Iris pigment epithelial cell (primary cell): ENCODE measurements around the gene IL1A.

ENCODE experiments used
- DNase-seq: peaks from one replicate; pipeline ENCODE4 v3.0.0-alpha.2; 2011; ENCODE audit warnings: low read depth

IL1A gene

GRCh38 chr2:112792419-112792818 is 8.1 kb upstream of the IL1A start:
- no peak for DNase-seq

DNA sequence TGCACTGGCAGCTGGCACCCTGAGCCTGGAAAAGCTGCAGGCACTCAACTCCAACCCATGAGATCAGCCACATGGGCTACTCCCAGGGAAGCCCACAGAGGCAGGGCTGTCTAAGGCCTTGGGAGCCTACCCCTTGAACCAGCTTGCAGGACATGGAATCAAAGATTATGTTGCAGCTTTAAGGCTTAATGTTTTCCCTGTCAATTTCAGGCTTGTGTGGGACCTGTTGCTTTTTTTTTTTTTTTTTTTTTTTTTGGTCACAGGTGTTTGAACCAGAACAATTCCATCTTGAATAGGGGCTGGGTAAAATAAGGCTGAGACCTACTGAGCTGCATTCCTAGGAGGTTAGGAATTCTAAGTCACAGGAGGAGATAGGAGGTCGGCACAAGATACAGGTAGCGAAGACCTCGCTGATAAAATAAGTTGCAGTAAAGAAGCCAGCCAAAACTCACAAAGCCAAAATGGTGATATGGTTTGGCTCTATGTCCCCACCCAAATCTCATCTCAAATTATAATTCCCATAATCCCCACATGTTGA is 7.5 kb upstream of the IL1A start:
- no peak for DNase-seq

DNA sequence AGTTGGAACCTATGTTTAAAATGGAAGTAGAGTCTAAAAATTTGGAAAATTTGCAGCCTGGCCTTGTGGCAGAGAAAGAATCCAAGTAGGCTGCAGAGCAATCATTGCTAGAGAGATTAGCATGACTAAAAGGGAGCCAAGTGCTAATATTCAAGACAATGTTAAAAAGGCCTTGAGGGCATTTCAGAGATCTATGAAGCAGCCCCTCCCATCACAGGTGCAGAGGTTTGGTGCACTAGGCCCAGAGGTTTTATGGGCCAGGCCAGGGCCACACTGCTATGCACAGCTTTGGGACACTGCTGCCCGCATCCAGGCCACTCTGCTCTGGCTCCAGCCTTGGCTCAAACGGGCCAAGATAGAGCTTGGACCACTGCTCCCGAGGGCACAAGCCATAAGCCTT is 6.7 kb upstream of the IL1A start:
- no peak for DNase-seq

GRCh38 chr2:112790305-112790704 is 6.0 kb upstream of the IL1A start:
- DNase-seq = no peak

DNA sequence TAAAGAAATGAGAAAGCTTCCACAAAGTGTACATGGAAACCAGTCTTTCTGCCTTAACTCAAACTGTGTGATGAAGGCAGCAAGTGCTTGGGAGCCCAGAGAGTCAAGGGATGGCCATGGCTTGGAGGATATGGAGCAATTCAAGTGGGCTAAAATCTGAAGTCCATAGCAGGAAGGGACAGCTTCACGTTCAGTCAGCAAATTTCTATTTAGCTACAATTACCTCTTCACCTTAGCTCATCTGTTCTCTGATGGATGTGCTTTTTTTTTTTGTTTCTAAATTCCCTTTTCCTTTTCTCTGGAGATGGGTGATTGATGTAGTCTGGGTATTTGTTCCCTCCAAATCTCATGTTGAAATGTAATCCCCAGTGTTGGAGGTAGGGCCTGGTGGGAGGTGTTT is 4.9 kb upstream of the IL1A start:
- no peak for DNase-seq

DNA sequence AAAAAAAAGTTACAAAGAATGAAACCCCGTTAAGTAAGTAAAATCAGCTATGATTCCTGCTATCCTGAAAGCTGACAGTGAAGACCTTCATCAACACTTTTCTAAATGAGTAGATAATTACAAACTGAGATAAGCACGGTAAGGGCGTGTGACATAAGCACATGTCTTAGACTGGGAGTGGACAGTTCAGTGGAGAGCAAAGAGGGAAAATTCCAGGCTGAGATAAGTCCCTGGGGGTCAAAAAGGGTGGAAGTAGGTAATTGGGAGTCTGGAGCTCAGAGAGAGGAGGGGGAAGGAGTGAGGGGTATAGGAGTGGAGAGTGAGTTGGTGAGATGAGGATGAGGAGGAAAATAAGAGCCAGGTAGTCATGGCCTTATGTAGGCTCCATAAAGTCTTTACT is 4.4 kb upstream of the IL1A start:
- DNase-seq = no peak

DNA sequence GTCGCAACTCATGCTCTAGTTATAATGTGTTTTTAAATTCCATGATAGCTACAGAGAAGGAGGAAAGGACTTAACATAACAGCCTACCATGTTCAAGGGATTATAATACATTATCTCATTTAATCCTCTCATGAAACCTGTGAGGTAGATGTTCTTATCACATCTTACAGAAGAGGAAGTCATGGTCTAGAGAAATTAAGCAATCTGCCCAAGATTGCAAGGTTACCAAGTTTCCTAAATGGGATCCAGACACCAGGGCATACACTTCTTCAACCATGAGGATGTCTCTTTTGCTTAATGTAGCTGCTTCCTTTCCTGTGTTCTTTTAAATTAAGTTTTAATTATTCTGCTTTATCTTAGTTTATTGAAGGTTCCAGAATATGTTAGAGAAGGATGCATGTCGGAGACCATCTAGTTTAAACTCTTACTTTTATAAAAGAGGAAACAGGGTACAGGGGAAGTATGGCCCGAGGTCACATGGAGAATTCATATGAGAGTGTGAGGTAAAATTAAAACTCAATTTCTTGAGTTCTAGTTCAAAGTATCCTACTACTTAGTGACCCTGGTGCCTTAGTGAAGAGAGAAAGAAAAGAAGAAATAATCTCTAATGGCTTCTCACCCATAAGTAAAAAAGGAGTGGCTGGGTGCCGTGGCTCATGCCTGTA is 3.6 kb upstream of the IL1A start:
- DNase-seq = no peak

- DNase-seq = no peak
These were observed 3.0 kb upstream of the IL1A start for GRCh38 chr2:112787294-112787693.

DNA sequence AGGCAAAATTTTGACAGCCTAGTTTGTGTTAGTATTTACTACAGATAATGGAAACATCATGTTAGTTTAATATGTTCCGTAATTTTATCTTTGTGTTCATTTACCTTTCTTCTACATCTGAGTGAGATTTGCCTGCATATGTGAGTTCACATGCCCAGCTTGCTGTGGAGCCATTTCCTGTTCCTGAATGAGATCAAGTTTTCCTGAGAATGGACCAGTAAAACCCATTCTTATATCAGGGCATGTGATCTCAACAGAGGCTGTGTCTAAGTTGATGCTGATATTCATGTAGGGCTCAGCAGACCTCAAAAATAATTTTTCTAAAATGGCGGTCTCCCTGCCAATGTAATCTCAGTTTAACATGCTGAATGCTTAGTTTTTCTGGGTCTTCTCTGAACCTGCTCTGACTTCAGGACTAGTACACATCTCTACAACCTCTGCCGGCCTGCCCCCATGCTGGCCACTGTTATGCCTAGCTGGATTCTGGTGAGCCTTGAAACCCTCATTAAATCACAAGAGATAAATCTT is 1.0 kb downstream of the IL1A start:
- no peak for DNase-seq

DNA sequence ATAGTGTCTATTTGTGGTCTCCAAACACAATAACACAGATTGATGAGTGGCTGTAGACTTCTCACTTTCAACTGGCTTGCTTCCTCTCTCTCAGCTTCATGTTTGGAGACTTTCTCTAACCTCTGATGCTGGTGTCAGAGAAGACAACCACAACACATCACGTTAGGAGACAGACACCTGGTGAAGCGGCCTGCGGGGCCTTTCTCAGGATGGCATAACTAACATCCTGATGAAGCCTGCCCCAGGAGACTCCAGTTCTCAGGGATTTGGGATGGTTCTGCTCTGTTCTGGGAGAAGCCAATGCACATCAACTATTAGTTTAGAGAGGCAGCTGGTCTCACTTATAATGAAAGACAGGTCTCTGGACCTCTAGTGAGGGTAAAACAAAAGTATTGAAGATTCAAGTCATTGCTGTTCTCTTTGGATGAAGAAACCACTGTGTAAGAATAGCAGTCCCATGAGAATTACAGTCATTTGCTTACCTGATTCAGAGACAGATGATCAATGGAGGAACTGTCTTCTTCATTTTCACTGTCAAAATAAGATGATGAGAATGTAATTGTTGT is 2.0 kb downstream of the IL1A start:
- DNase-seq = no peak

GRCh38 chr2:112779598-112779997 is 4.7 kb downstream of the IL1A start:
- no peak for DNase-seq

DNA sequence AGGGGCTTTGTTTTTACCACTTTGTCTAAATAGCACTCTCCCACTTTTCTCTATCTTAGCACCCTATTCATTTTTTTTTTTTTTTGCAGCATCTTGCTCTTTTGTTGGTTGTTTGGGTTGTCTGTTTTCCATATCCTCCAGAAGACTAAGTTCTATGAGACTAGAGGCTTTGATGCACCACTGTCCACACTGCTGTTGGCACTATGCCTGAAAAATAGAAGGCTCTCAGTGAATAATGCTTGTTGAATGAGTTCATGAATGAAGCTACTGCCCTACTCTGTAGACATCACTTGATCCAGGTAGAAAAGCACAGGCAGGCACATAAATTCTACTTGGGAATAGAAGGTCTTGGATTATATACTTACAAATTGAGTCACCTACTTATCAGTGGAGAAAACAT is 7.3 kb downstream of the IL1A start:
- no peak for DNase-seq

DNA sequence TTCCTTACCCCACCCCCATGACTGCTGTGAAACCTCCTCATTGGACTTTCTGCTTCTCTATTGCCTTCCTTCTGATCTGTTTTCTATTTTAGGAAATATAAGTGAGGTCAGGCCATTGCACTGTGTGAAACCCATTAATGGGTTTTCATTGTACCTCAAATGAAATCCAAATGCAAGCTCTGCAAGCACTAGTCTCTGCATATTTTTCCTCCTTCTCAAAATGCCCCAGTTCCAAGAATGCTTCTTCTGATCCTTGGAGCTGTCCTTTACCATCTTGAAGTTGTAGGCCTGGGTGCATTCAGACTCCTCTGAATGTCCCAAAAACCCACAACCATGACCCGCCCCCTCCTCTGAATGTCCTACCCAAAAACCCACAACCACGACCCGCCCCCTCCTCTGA is 8.2 kb downstream of the IL1A start:
- DNase-seq = no peak

GRCh38 chr2:112774536-112775285 is 9.6 kb downstream of the IL1A start:
- DNase-seq = no peak

DNA sequence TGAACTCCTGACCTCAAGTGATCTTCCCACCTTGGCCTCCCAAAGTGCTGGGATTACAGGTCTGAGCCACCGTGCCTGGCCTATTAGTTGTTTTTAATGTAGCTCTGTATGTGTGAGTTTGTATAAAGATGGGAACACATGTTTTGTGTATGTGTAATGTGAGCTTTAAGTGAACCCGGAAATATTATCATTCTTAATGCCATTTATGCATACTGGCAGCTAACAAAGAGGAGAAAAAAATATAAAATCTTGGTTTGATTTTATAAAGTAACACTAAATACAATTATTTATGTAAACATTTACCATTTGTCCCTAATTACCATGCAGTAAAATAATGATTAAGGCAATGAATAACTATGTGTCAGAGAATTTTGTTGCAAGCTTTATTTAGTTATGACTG is 10.7 kb downstream of the IL1A start:
- DNase-seq = no peak

GRCh38 chr2:112772911-112773475 is 11.3 kb downstream of the IL1A start:
- DNase-seq = no peak

DNA sequence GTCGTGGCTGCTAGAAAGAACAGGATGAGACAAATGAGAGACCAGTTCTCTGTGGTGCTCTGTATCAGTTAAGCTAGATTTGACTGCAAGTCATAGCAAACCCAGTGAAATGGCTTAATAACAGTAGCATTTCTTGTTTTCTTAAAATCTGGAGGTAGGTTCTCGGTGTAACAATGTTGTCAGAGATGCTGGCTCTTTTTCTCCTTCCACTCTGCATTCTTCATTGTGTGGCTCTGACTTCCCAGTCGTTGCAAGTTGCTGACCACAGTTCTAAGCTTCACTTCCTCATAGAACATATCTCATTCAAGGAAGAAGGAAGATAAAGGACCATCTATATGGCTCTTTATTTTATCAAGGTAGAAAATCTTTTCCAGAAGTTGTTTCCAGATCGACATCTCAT is 12.0 kb downstream of the IL1A start:
- DNase-seq = no peak

DNA sequence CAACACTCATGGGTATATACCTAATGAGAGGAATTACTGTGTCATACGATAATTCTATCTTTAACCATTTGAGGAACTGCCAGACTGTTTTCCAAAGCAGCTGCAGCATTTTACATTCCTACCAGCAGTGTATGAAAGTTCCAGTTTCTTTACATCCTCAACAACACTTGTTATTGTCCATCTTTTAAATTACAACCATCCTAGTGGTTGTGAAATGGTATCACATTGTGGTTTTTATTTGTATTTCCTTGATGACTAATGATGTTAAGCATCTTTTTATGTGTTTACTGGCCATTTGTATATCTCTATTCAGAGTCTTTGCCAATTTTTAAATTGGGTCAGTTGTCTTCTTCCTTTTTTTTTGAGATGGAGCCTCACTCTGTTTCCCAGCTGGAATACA is 15.9 kb downstream of the IL1A start:
- DNase-seq = peak; percentile 54

DNA sequence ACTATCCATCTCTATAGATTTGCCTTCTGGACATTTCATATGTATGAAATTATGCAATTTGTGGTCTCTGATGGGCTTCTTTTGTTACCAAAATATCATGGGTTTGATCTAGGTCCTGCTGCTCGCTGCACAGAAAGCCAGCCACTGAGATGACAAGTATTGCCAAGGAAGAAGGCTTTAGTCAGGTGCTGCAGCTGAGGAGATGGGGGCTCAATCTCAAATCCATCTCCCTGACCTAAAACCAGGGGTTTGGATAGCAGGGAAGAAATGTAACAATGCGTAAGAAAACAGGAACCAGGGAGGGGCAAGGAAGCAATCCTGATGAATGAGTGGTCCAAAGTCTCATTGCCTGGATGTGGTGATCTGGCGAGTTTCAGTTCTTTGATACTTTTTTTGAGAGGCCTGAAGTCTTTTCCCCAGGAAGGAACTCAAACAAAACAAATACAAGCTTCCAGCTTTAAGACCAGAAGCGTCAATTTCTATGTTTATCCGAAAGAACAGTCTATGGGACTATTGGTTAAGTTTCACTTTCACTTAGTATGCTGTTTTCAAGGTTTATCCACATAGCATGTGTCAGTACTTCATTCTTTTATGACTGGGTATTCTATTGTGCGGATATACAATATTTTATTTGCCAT is 16.5 kb downstream of the IL1A start:
- DNase-seq = peak; percentile 34

- no peak for DNase-seq
These were observed 19.0 kb downstream of the IL1A start for GRCh38 chr2:112765251-112765650.

DNA sequence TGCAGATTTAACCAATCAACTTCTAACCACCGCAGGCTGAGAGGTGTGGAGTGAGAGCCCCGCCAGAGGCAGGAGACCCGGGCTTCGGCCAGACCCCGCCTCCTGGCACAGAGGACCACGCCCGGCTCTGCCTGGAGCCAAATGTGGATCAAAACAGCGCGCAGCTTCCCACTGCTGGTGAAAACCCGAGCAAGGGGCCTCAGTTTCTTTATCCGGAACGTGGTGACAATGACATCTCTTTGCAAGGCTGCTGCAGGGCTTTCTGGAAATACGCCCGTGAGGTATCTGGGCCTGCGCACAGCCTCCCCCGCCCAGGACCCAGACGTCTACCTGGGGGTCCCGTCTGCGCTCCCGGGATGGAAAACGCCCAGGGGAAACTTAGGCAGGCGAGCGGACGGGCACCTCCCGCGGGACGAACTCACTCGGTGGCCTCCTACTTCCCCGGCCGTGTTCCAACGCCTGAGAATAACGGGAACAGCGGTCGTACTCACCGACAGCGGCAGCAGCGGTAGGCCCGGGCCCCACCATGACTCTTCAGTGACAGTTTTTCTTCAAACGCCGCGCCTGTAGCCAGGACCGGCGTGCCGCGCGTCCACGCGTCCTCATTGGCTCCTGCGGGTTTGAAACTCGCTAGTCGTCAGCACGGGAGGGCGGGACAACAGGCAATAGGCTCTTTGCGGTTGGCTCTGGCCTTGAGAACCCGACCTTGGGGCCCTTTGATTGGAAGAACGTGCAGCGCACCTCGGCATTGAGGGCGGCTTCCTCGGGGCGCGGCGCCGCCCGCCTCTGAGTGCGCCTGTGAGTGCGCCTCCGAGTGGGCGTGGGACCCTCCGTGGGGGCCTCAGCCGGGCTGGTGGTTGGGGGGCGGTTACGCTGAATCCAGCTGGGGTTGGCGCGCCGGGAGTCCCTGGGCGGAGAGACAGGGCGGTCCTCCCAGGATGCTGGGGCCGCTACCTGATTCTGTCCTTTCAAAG is 19.9 kb downstream of the IL1A start, which contains the start of gene CKAP2L:
TSS of gene CKAP2L (minus strand) at position 539 of the 974 bp plus-strand sequence. CDS start at position 528, 11 bp downstream.
- DNase-seq = peak; percentile 99
